ENCODE measurements around the gene C17orf78.

DNA sequence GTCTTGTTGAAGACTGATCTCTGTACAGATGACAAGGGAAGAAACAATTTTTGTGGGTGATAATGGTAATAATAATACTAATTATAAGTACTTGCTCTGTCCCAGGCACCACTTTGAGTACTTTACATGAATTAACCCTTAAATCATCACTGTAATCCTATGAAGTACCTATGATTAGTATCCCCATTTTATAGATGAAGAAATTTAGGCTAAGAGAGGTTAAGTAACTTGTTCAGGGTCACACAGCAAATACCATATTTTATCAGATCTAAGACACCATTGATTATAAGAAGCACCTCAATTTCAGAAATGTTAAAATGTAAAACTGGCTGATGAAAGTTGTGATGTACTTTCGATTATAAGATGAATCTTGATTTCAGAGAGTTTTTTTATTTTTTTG lies 49.5 kb downstream of the C17orf78 start:
- TF ChIP-seq, protein P1, sequence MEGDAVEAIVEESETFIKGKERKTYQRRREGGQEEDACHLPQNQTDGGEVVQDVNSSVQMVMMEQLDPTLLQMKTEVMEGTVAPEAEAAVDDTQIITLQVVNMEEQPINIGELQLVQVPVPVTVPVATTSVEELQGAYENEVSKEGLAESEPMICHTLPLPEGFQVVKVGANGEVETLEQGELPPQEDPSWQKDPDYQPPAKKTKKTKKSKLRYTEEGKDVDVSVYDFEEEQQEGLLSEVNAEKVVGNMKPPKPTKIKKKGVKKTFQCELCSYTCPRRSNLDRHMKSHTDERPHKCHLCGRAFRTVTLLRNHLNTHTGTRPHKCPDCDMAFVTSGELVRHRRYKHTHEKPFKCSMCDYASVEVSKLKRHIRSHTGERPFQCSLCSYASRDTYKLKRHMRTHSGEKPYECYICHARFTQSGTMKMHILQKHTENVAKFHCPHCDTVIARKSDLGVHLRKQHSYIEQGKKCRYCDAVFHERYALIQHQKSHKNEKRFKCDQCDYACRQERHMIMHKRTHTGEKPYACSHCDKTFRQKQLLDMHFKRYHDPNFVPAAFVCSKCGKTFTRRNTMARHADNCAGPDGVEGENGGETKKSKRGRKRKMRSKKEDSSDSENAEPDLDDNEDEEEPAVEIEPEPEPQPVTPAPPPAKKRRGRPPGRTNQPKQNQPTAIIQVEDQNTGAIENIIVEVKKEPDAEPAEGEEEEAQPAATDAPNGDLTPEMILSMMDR (IDR thresholded peaks at IDR 0.05): no peak
- TF ChIP-seq POLR2A (IDR thresholded peaks at IDR 0.05) (no peak), EP300 (IDR thresholded peaks at IDR 0.05) (no peak), POLR2AphosphoS5 (IDR thresholded peaks at IDR 0.05) (no peak)
